Measurements from ENCODE around the gene COX4I2.
A peak's percentile ranks its signal among the peaks of the same experiment; 100 is the strongest.
"Not testable (repeated sequence)": the region's sequence is repeated elsewhere in the genome, so short reads cannot be mapped to it uniquely, and the experiment has no call there.

Gene COX4I2

DNA sequence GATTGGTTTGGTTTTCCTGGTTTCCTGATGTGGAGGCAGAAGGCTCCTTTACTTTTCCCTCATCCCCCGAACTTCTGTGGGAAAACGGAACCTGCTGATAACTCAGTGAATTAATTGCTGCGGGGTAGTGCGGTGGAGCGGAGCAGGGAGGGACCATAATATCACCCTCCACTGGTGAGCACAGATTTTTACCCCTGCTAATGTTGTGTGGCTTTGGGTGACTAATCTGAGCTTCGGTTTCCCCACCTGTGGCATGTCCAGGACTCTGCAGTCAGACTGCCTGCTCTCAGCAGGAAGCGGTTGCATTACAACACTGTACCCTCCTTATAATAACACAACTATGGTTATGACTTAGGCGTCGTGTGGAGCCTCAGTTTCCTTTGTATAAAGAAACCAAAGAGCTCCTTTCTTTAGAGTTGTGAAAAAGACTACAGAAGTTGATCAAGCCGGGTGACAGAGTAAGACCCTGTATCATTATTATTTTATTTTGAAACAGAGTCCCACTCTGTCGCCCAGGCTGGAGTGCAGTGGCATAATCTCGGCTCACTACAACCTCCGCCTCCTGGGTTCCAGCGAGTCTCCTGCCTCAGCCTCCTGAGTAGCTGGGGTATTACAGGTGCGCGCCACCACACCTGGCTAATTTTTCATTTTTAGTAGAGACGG, 34.8 kb upstream of the COX4I2 start:
- ATAC-seq (replicated peaks; ENCODE audit: extremely low read depth, poor library complexity, severe bottlenecking): peak; percentile 75
- H3K36me3 Mint-ChIP-seq (ENCODE audit: insufficient read depth): peaks cover 16% of the 10 kb centered on the region
- H3K4me3 Mint-ChIP-seq: peak overlapping the region; percentile 50
- H3K9me3 Mint-ChIP-seq: no peaks in the 10 kb centered on the region
- H3K27ac Mint-ChIP-seq (ENCODE audit: low read depth): peak overlapping the region; percentile 12
- peaks cover 31% of the 10 kb centered on the region for H3K27me3 Mint-ChIP-seq
- H3K4me1 Mint-ChIP-seq: peaks cover 35% of the 10 kb centered on the region
- DNase-seq (ENCODE audit: low spot score in 2 of 2): peak in 1 of 2 donors; percentile 52

DNA sequence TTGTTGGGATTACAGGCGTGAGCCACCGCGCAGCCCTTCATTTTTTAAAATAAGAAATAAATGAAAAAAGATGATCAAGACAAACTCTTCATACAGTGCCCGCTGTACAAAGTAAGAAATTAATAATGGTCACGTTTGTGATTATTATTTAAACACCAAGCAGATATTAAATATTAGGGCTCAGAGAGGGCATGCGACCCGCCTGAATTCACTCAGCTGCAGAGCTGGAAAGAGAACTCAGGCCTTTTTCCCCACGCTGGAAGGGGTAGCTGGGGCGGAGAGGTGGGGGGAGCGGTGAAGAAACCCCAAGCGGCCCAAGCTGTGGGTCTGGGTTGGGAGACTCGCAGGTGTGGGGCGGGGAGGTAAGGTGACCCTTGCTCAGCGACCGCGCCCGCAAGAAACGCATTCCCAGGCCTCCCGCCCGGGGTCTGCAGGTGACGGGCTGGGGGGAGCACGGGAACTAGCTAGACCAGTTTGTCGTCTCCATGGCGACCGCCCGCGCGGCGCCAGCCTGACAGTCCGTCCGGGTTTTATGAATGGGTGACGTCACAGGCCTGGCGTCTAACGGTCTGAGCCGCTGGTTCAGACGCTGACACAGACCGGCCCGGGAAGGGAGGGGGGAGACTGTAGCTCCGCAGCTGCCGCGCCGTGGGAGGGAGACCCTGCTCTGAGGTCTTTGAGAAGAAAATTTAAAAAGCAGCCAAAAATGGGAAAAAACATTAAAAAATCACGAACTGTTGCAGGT, 33.7 kb upstream of the COX4I2 start:
- peaks cover 16% of the 10 kb centered on the region for H3K36me3 Mint-ChIP-seq (ENCODE audit: insufficient read depth)
- DNase-seq (ENCODE audit: low spot score in 2 of 2) (peak; percentile 61 to 75), ATAC-seq (replicated peaks; ENCODE audit: extremely low read depth, poor library complexity, severe bottlenecking) (peak; percentile 45)
- no peaks in the 10 kb centered on the region for H3K9me3 Mint-ChIP-seq
- H3K4me3 Mint-ChIP-seq: peak overlapping the region; percentile 91
- peak overlapping the region; percentile 81 for H3K27ac Mint-ChIP-seq (ENCODE audit: low read depth)
- peaks cover 32% of the 10 kb centered on the region for H3K27me3 Mint-ChIP-seq
- H3K4me1 Mint-ChIP-seq: peaks cover 35% of the 10 kb centered on the region

DNA sequence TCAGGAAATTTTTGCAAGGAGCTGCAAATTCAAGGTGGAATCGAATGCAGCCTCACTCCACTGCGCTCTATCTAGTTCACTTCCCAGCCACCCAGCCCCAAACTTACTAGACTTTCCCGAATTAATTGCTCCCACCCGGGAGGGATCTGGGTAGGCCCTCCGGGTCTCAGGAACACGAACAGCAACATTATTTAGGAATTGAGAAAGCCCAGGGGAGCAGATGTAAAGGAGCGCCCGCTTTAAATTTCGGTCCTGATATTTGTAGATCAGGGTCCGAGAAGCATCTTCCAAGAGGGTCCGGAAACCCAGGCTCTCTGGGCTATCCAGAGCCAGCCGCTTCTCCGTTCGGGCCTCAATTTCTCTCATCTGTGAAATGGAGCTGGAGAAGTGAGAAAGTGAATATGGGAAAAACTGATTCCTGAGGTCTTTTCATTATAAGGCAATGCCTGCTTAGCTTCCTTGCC, 33.1 kb upstream of the COX4I2 start:
- peaks cover 35% of the 10 kb centered on the region for H3K4me1 Mint-ChIP-seq
- H3K9me3 Mint-ChIP-seq: no peaks in the 10 kb centered on the region
- H3K27ac Mint-ChIP-seq (ENCODE audit: low read depth): peak overlapping the region; percentile 81
- H3K27me3 Mint-ChIP-seq: peaks cover 32% of the 10 kb centered on the region
- peaks cover 16% of the 10 kb centered on the region for H3K36me3 Mint-ChIP-seq (ENCODE audit: insufficient read depth)
- ATAC-seq (replicated peaks; ENCODE audit: extremely low read depth, poor library complexity, severe bottlenecking): no peak
- peak overlapping the region; percentile 91 for H3K4me3 Mint-ChIP-seq
- DNase-seq (ENCODE audit: low spot score in 2 of 2): no peak

DNA sequence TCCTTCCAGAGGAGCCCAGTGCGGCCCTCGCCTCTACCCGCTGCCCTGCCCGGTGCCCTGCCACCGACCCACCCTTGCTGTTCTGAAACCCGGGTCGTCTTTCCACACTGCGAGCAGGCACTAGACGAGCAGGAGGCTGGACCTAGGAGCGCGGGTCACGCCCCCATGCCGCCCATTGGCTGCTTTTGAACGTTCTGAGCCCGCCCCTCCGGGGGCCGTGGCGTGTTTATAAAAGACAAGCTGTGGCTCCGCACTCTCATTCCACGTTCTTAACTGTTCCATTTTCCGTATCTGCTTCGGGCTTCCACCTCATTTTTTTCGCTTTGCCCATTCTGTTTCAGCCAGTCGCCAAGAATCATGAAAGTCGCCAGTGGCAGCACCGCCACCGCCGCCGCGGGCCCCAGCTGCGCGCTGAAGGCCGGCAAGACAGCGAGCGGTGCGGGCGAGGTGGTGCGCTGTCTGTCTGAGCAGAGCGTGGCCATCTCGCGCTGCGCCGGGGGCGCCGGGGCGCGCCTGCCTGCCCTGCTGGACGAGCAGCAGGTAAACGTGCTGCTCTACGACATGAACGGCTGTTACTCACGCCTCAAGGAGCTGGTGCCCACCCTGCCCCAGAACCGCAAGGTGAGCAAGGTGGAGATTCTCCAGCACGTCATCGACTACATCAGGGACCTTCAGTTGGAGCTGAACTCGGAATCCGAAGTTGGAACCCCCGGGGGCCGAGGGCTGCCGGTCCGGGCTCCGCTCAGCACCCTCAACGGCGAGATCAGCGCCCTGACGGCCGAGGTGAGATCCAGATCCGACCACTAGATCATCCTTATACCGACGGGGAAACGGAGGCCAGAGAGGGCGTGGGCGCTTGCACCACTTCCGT, 32.4 kb upstream of the COX4I2 start, which contains the start of gene ID1:
TSS of gene ID1 (plus strand) at position 259 of the 871 bp plus-strand sequence. CDS start at position 358, 99 bp downstream.
- Mint-ChIP-seq H3K4me3 (peak within 1 kb of the TSS; percentile 91), H3K9me3 (no peaks in the 10 kb centered on the region), H3K36me3 (ENCODE audit: insufficient read depth) (peaks cover 16% of the 10 kb centered on the region), H3K4me1 (peaks cover 35% of the 10 kb centered on the region), H3K27ac (ENCODE audit: low read depth) (peak within 1 kb of the TSS; percentile 81), H3K27me3 (peaks cover 32% of the 10 kb centered on the region)
- ATAC-seq (replicated peaks; ENCODE audit: extremely low read depth, poor library complexity, severe bottlenecking): peak; percentile 86
- DNase-seq (ENCODE audit: low spot score in 2 of 2): peak; percentile 82 to 84

DNA sequence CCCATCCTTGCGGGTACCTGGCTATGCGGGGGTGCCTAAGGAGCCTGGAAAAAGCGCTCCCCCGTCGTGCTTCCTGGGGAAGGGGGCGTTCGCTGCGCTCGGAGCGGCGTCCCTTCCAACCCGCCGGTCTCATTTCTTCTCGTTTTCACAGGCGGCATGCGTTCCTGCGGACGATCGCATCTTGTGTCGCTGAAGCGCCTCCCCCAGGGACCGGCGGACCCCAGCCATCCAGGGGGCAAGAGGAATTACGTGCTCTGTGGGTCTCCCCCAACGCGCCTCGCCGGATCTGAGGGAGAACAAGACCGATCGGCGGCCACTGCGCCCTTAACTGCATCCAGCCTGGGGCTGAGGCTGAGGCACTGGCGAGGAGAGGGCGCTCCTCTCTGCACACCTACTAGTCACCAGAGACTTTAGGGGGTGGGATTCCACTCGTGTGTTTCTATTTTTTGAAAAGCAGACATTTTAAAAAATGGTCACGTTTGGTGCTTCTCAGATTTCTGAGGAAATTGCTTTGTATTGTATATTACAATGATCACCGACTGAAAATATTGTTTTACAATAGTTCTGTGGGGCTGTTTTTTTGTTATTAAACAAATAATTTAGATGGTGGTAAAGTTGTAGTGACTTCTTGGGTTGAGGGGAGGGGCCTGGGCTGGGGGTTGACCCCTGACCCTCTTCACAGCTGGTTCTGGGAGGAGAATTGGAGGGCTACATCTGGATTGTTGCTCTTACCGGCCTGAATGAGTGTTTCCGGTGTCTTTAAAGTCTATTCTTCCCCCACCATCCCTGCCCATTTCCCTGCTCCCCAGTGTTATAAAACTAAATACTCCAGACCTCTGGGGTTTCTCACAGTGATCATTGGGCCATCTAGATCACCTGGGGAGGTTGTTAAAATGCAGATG, 31.6 kb upstream of the COX4I2 start:
- peaks cover 35% of the 10 kb centered on the region for H3K4me1 Mint-ChIP-seq
- peaks cover 16% of the 10 kb centered on the region for H3K36me3 Mint-ChIP-seq (ENCODE audit: insufficient read depth)
- H3K4me3 Mint-ChIP-seq: peak overlapping the region; percentile 91
- ATAC-seq (replicated peaks; ENCODE audit: extremely low read depth, poor library complexity, severe bottlenecking) (no peak), DNase-seq (ENCODE audit: low spot score in 2 of 2) (no peak)
- H3K27ac Mint-ChIP-seq (ENCODE audit: low read depth): no peak overlapping the region
- peaks cover 32% of the 10 kb centered on the region for H3K27me3 Mint-ChIP-seq
- H3K9me3 Mint-ChIP-seq: no peaks in the 10 kb centered on the region

DNA sequence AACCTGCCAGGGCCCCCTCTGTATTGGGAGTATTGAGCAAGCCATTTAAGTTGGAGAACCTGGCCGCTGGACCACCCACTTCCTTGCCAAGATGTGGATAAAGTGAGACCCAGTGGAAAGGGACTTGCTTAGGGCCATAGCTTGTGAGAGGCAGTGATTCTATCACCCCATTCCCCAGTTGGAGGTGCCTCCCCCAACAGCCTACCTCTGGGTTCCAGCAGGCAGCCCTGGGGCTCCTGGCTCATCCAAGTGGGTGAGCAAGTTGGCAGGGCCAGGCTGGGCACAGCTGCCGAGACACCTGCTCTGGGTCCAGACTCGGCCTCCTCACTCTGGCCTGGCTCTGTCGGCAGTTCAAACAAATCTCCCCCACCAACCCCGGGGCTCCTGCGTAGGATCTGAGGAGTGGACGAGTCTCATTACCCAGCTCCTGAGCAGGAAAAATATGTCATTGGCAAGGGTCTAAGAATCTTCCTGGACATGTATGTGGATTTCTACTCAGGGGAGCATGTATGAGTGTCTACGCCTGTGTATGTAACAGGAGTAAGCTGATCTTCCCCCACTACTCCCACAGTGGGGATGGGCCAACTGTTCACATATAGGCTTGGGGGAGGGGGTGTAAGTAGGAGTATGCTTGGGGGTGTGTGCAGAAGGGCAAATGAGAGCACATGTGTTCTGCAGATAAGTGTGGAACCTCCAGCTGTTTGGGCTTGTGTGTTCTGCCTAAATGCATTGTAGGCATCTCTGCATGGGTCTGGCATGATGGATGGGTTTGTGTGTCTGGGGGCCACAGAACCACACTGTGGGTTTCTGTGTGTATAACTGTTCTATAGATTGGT, 30.7 kb upstream of the COX4I2 start:
- ATAC-seq (replicated peaks; ENCODE audit: extremely low read depth, poor library complexity, severe bottlenecking) (no peak), DNase-seq (ENCODE audit: low spot score in 2 of 2) (no peak)
- peak overlapping the region; percentile 91 for H3K4me3 Mint-ChIP-seq
- H3K9me3 Mint-ChIP-seq: no peaks in the 10 kb centered on the region
- peaks cover 35% of the 10 kb centered on the region for H3K4me1 Mint-ChIP-seq
- peaks cover 32% of the 10 kb centered on the region for H3K27me3 Mint-ChIP-seq
- H3K36me3 Mint-ChIP-seq (ENCODE audit: insufficient read depth): peaks cover 16% of the 10 kb centered on the region
- H3K27ac Mint-ChIP-seq (ENCODE audit: low read depth): no peak overlapping the region

DNA sequence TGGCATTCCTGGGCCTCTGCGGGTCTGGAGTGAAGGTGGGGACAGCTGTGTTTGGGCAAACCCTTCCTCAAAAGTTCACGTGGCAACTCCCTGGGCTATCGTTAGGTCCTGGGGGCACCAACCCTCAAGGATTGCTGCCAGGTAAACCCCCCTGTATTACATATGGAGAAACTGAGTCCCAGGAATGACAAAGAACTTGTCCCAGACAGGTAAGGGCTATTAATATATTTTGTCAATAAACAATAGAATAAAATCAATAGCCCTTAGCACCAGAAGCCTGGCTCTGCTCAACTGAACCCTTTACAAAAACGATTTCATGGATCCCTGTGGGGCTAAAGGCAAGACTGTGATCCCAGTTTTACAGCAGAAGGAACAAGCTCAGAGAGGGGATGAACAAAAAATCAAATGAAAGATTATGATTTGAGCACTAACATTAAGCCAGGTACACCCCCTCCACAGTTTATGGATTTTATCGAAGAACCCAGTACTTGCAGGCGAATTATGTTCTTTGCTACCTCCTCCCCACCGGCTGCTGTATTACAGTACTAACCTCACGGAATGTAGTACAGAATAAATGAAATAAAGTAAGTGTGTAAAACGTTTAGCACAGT, 30.0 kb upstream of the COX4I2 start:
- Mint-ChIP-seq H3K27ac (ENCODE audit: low read depth) (no peak overlapping the region), H3K4me1 (peaks cover 32% of the 10 kb centered on the region), H3K4me3 (no peak overlapping the region), H3K27me3 (peaks cover 26% of the 10 kb centered on the region), H3K36me3 (ENCODE audit: insufficient read depth) (peaks cover 14% of the 10 kb centered on the region), H3K9me3 (no peaks in the 10 kb centered on the region)
- ATAC-seq (replicated peaks; ENCODE audit: extremely low read depth, poor library complexity, severe bottlenecking) (no peak), DNase-seq (ENCODE audit: low spot score in 2 of 2) (no peak)

DNA sequence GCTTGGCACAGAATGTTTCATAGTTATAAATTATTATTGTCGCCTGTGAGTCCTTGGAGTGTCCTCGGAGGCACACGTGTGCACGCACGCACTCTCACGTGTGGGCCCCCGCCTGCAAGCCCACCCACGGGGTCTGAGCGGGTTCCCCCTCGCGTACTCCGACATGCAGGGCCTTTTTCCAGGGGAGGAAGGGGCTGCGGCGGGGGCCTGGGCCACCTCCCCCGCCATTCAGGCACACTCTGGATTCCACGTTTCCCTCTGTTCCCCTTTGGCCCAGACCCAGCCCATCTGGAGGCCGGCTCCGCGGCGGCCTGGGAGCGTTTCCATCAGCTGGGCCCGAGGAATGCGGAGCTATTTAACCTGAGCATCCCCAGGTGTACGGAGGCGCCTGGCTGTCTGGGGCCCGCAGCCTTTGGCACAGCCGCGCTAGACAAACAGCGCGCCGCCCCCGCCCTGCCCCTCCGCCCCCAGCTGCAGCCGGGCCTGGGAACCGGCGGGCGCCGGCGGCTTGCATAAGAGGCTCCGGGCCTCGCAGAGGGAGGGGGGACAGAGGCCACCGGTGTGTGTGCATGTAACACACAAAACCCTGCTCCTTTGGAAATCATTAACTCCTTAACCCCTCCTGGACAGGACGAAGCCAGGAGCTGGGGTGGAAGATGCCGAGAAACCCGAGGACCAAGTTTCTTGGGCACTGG, 29.3 kb upstream of the COX4I2 start:
- no peak overlapping the region for H3K27ac Mint-ChIP-seq (ENCODE audit: low read depth)
- DNase-seq (ENCODE audit: low spot score in 2 of 2) (no peak), ATAC-seq (replicated peaks; ENCODE audit: extremely low read depth, poor library complexity, severe bottlenecking) (no peak)
- H3K36me3 Mint-ChIP-seq (ENCODE audit: insufficient read depth): peaks cover 12% of the 10 kb centered on the region
- H3K4me3 Mint-ChIP-seq: no peak overlapping the region
- H3K9me3 Mint-ChIP-seq: no peaks in the 10 kb centered on the region
- peaks cover 21% of the 10 kb centered on the region for H3K27me3 Mint-ChIP-seq
- peaks cover 32% of the 10 kb centered on the region for H3K4me1 Mint-ChIP-seq

DNA sequence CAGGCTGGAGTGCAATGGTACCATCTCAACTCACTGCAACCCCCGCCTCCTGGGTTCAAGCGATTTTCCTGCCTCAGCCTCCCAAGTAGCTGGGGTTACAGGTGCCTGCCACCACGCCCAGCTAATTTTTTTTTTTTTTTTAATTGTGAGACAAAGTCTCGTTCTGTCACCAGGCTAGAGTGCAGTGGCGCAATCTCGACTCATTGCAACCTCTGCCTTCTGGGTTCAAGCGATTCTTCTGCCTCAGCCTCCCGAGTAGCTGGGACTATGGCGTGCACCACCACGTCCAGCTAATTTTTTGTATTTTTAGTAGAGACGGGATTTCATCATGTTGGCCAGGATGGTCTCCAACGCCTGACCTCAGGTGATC, 25.5 kb upstream of the COX4I2 start:
- H3K36me3 Mint-ChIP-seq (ENCODE audit: insufficient read depth); H3K9me3 Mint-ChIP-seq; DNase-seq (ENCODE audit: low spot score in 2 of 2); ATAC-seq (replicated peaks; ENCODE audit: extremely low read depth, poor library complexity, severe bottlenecking); H3K27ac Mint-ChIP-seq (ENCODE audit: low read depth); H3K4me3 Mint-ChIP-seq; H3K4me1 Mint-ChIP-seq: not testable (repeated sequence)
- H3K27me3 Mint-ChIP-seq: peaks cover 13% of the 10 kb centered on the region

DNA sequence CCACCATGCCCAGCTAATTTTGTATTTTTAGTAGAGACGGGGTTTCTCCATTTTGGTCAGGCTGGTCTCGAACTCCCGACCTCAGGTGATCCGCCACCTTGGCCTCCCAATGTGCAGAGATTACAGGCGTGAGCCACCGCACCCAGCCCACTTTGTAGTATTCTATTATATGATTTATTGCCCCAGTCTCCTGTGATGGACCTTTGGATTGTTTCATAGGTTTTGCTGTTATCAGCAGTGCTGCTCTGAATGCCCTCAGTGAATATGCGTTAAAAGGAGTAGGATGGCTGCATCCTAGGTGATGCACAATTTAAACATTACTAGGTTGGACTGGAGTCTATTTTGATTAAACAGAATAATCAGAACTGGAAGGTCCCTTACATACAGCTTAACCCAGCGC, 22.3 kb upstream of the COX4I2 start:
- Mint-ChIP-seq H3K4me1 (peaks cover 6% of the 10 kb centered on the region), H3K27ac (ENCODE audit: low read depth) (no peak overlapping the region)

More for the DNA sequence above, 22.3 kb upstream of the COX4I2 start:
- no peaks in the 10 kb centered on the region for H3K36me3 Mint-ChIP-seq (ENCODE audit: insufficient read depth)
- H3K4me3 Mint-ChIP-seq: no peak overlapping the region
- DNase-seq (ENCODE audit: low spot score in 2 of 2) (no peak), ATAC-seq (replicated peaks; ENCODE audit: extremely low read depth, poor library complexity, severe bottlenecking) (no peak)
- H3K9me3 Mint-ChIP-seq: no peaks in the 10 kb centered on the region
- peaks cover 21% of the 10 kb centered on the region for H3K27me3 Mint-ChIP-seq

Data from central memory CD8-positive, alpha-beta T cell (primary cell).